ENCODE data around the gene CD74. TPM values are rescaled to one million over a fixed set of nuclear protein-coding genes. Genes with fewer than 3 reads are reported as not detected.
A peak's percentile ranks its signal among the peaks of the same experiment; 100 is the strongest.

CD74 gene
- total and polyA plus RNA-seq, 10 of the 15 experiments (the other 5 are each of a cell fraction or from before 2014, with no cell fraction given) = 1,387 to 11,063 (median 3,922) TPM

DNA sequence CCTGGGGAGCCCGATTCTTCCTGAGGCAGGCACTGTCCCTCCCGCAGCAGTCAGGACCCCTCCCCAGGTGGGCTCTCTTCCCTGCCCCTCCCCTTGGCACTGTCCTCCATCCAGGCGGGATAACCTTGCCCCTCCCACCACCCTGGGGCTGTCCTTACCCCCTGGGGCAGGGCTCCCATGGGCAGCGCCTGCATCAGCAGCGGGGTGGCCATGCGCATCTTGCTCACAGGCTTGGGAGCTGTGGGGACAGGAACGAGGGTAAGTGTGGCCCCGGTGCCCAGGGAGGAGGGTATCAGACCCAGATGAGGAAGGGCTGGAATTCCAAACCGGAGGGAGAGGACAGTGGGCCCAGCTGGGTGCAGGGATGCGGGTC, 6.0 kb downstream of the CD74 start (continued):
- no peak for TF ChIP-seq DPF2 (IDR thresholded peaks at IDR 0.05)
- no peak for TF ChIP-seq CBX3 (IDR thresholded peaks at IDR 0.05; ENCODE audit: borderline replicate concordance, low read depth)
- TF ChIP-seq, protein P1, sequence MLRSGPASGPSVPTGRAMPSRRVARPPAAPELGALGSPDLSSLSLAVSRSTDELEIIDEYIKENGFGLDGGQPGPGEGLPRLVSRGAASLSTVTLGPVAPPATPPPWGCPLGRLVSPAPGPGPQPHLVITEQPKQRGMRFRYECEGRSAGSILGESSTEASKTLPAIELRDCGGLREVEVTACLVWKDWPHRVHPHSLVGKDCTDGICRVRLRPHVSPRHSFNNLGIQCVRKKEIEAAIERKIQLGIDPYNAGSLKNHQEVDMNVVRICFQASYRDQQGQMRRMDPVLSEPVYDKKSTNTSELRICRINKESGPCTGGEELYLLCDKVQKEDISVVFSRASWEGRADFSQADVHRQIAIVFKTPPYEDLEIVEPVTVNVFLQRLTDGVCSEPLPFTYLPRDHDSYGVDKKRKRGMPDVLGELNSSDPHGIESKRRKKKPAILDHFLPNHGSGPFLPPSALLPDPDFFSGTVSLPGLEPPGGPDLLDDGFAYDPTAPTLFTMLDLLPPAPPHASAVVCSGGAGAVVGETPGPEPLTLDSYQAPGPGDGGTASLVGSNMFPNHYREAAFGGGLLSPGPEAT (IDR thresholded peaks at IDR 0.05; ENCODE audit: low read depth) = no peak
- TF ChIP-seq YBX1 (IDR thresholded peaks at IDR 0.05) = no peak
- TF ChIP-seq ZSCAN29 (IDR thresholded peaks at IDR 0.05) = no peak
- 0 out of 2 replicates have a peak, but pooled peaks have one; percentile 3 for TF ChIP-seq MEF2A (IDR thresholded peaks at IDR 0.05; ENCODE audit: insufficient read depth, low read depth, low read length)
- TF ChIP-seq CBFB (IDR thresholded peaks at IDR 0.05; ENCODE audit: low read depth) = no peak; the same call in 1 of the 2 replicates
- TF ChIP-seq STAT3 (IDR thresholded peaks at IDR 0.05; ENCODE audit: low read depth, low read length) = no peak
- TF ChIP-seq, protein P2, sequence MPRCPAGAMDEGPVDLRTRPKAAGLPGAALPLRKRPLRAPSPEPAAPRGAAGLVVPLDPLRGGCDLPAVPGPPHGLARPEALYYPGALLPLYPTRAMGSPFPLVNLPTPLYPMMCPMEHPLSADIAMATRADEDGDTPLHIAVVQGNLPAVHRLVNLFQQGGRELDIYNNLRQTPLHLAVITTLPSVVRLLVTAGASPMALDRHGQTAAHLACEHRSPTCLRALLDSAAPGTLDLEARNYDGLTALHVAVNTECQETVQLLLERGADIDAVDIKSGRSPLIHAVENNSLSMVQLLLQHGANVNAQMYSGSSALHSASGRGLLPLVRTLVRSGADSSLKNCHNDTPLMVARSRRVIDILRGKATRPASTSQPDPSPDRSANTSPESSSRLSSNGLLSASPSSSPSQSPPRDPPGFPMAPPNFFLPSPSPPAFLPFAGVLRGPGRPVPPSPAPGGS (IDR thresholded peaks at IDR 0.05; ENCODE audit: borderline replicate concordance, insufficient read depth, low read depth, low read length, poor library complexity, severe bottlenecking) = no peak
- TF ChIP-seq IKZF1 (conservative IDR thresholded peaks at IDR 0.05) = no peak
- TF ChIP-seq, protein P3, sequence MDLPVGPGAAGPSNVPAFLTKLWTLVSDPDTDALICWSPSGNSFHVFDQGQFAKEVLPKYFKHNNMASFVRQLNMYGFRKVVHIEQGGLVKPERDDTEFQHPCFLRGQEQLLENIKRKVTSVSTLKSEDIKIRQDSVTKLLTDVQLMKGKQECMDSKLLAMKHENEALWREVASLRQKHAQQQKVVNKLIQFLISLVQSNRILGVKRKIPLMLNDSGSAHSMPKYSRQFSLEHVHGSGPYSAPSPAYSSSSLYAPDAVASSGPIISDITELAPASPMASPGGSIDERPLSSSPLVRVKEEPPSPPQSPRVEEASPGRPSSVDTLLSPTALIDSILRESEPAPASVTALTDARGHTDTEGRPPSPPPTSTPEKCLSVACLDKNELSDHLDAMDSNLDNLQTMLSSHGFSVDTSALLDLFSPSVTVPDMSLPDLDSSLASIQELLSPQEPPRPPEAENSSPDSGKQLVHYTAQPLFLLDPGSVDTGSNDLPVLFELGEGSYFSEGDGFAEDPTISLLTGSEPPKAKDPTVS (IDR thresholded peaks at IDR 0.05; ENCODE audit: low read depth, low read length) = no peak
- TF ChIP-seq CEBPB (IDR thresholded peaks at IDR 0.05; ENCODE audit: borderline replicate concordance in 1 of 2, low read depth in 2 of 2, low read length in 2 of 2) = no peak
- no peak; the same call in 2 of the 3 replicates for TF ChIP-seq POU2F2 (IDR thresholded peaks at IDR 0.05; ENCODE audit: borderline replicate concordance, low read depth, low read length)
- TF ChIP-seq, protein P4, sequence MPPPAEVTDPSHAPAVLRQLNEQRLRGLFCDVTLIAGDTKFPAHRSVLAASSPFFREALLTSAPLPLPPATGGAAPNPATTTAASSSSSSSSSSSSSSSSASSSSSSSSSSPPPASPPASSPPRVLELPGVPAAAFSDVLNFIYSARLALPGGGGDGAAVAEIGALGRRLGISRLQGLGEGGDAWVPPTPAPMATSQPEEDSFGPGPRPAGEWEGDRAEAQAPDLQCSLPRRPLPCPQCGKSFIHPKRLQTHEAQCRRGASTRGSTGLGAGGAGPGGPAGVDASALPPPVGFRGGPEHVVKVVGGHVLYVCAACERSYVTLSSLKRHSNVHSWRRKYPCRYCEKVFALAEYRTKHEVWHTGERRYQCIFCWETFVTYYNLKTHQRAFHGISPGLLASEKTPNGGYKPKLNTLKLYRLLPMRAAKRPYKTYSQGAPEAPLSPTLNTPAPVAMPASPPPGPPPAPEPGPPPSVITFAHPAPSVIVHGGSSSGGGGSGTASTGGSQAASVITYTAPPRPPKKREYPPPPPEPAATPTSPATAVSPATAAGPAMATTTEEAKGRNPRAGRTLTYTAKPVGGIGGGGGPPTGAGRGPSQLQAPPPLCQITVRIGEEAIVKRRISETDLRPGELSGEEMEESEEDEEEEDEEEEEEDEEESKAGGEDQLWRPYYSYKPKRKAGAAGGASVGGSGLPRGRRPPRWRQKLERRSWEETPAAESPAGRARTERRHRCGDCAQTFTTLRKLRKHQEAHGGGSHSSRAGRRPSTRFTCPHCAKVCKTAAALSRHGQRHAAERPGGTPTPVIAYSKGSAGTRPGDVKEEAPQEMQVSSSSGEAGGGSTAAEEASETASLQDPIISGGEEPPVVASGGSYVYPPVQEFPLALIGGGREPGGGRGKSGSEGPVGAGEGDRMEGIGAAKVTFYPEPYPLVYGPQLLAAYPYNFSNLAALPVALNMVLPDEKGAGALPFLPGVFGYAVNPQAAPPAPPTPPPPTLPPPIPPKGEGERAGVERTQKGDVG (CRISPR knock-in tag; IDR thresholded peaks at IDR 0.05) = no peak
- no peak for TF ChIP-seq NFIC (IDR thresholded peaks at IDR 0.05; ENCODE audit: low read depth, low read length)
- TF ChIP-seq, protein P5, sequence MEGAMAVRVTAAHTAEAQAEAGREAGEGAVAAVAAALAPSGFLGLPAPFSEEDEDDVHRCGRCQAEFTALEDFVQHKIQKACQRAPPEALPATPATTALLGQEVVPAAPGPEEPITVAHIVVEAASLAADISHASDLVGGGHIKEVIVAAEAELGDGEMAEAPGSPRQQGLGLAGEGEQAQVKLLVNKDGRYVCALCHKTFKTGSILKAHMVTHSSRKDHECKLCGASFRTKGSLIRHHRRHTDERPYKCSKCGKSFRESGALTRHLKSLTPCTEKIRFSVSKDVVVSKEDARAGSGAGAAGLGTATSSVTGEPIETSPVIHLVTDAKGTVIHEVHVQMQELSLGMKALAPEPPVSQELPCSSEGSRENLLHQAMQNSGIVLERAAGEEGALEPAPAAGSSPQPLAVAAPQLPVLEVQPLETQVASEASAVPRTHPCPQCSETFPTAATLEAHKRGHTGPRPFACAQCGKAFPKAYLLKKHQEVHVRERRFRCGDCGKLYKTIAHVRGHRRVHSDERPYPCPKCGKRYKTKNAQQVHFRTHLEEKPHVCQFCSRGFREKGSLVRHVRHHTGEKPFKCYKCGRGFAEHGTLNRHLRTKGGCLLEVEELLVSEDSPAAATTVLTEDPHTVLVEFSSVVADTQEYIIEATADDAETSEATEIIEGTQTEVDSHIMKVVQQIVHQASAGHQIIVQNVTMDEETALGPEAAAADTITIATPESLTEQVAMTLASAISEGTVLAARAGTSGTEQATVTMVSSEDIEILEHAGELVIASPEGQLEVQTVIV (IDR thresholded peaks at IDR 0.05; ENCODE audit: borderline replicate concordance, partially characterized antibody) = no peak
- TF ChIP-seq, protein P6, sequence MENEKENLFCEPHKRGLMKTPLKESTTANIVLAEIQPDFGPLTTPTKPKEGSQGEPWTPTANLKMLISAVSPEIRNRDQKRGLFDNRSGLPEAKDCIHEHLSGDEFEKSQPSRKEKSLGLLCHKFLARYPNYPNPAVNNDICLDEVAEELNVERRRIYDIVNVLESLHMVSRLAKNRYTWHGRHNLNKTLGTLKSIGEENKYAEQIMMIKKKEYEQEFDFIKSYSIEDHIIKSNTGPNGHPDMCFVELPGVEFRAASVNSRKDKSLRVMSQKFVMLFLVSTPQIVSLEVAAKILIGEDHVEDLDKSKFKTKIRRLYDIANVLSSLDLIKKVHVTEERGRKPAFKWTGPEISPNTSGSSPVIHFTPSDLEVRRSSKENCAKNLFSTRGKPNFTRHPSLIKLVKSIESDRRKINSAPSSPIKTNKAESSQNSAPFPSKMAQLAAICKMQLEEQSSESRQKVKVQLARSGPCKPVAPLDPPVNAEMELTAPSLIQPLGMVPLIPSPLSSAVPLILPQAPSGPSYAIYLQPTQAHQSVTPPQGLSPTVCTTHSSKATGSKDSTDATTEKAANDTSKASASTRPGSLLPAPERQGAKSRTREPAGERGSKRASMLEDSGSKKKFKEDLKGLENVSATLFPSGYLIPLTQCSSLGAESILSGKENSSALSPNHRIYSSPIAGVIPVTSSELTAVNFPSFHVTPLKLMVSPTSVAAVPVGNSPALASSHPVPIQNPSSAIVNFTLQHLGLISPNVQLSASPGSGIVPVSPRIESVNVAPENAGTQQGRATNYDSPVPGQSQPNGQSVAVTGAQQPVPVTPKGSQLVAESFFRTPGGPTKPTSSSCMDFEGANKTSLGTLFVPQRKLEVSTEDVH (IDR thresholded peaks at IDR 0.05; ENCODE audit: low read depth, partially characterized antibody) = peak; percentile 52

Data from GM12878 (cell line).